Parathyroid adenoma (tissue), 2 donors: ENCODE results near the gene GSTK1.

ENCODE experiments used
- H2AFZ ChIP-seq: fragments of 300-600 bp; sonication (generic); one replicate; pipeline ENCODE4 v1.7.0; 2017; ENCODE audit warnings: antibody characterized with exemption, mild to moderate bottlenecking
- H3K27ac ChIP-seq: fragments of 300-600 bp; sonication (generic); one replicate; pipeline ENCODE4 v1.7.0; 2017
- H3K27me3 ChIP-seq: fragments of 300-600 bp; sonication (generic); one replicate; pipeline ENCODE4 v1.7.0; 2017; ENCODE audit warnings: low read length; ENCODE audit not compliant: control insufficient read depth, insufficient read depth
- H3K36me3 ChIP-seq: fragments of 300-600 bp; sonication (generic); one replicate; pipeline ENCODE4 v1.7.0; 2017; ENCODE audit warnings: low read length; ENCODE audit not compliant: control insufficient read depth, insufficient read depth
- H3K4me1 ChIP-seq: fragments of 300-600 bp; sonication (generic); one replicate; pipeline ENCODE4 v1.7.0; 2017; ENCODE audit warnings: control low read depth
- H3K4me2 ChIP-seq: fragments of 300-600 bp; sonication (generic); one replicate; pipeline ENCODE4 v1.7.0; 2017; ENCODE audit warnings: low read length
- H3K4me3 ChIP-seq: fragments of 300-600 bp; sonication (generic); one replicate; pipeline ENCODE4 v1.7.0; 2017; ENCODE audit warnings: low read depth, low read length
- H3K79me2 ChIP-seq: fragments of 300-600 bp; sonication (generic); one replicate; pipeline ENCODE4 v1.7.0; 2017; ENCODE audit warnings: control low read depth
- H3K9ac ChIP-seq: fragments of 300-600 bp; sonication (generic); one replicate; pipeline ENCODE4 v1.7.0; 2017; ENCODE audit warnings: mild to moderate bottlenecking
- H3K9me3 ChIP-seq: fragments of 300-600 bp; sonication (generic); one replicate; pipeline ENCODE4 v1.7.0; 2017; ENCODE audit warnings: low read length; ENCODE audit not compliant: control insufficient read depth
- CTCF ChIP-seq: fragments of 300-600 bp; sonication (generic); IDR thresholded peaks from one replicate; pipeline ENCODE4 v1.7.0; 2017; ENCODE audit warnings: antibody characterized with exemption, mild to moderate bottlenecking
- donor health status: primary hyperparathyroidism.

GSTK1 gene

GRCh38 chr7:143285806-143286521, 22.7 kb downstream of the GSTK1 start:
- H3K4me1 ChIP-seq: peaks cover 7% of the 10 kb centered on the region
- no peaks in the 10 kb centered on the region for H3K36me3 ChIP-seq
- H3K4me3 ChIP-seq: no peak overlapping the region
- no peaks in the 10 kb centered on the region for H3K9me3 ChIP-seq
- H3K79me2 ChIP-seq: no peaks in the 10 kb centered on the region
- H3K27ac ChIP-seq: no peak overlapping the region
- no peaks in the 10 kb centered on the region for H3K27me3 ChIP-seq
- no peak overlapping the region for H3K4me2 ChIP-seq
- H2AFZ ChIP-seq: peak overlapping the region; percentile 71
- no peak overlapping the region for H3K9ac ChIP-seq
- no peak for TF ChIP-seq CTCF

GRCh38 chr7:143286522-143286890, 23.3 kb downstream of the GSTK1 start:
- Histone ChIP-seq H3K9ac (no peak overlapping the region), H3K36me3 (no peaks in the 10 kb centered on the region), H3K4me3 (no peak overlapping the region), H3K4me2 (no peak overlapping the region), H3K9me3 (no peaks in the 10 kb centered on the region), H3K27me3 (no peaks in the 10 kb centered on the region), H3K27ac (no peak overlapping the region), H3K4me1 (peaks cover 7% of the 10 kb centered on the region), H2AFZ (no peak overlapping the region), H3K79me2 (no peaks in the 10 kb centered on the region)
- no peak for TF ChIP-seq CTCF

GRCh38 chr7:143287339-143287934, 24.2 kb downstream of the GSTK1 start:
- Histone ChIP-seq H3K79me2 (no peaks in the 10 kb centered on the region), H3K27ac (peak overlapping the region; percentile 63), H3K4me2 (peak overlapping the region; percentile 83), H3K4me3 (peak overlapping the region; percentile 79), H3K27me3 (no peaks in the 10 kb centered on the region), H3K9ac (no peak overlapping the region), H3K36me3 (no peaks in the 10 kb centered on the region), H3K9me3 (no peaks in the 10 kb centered on the region), H2AFZ (peak overlapping the region; percentile 97), H3K4me1 (peaks cover 7% of the 10 kb centered on the region)
- TF ChIP-seq CTCF: no peak

GRCh38 chr7:143287935-143288826, 24.9 kb downstream of the GSTK1 start, which contains the start of gene CASP2:
CASP2 (plus strand) TSS chr7:143288351; CDS start chr7:143288456, 105 bp downstream.
- peak within 1 kb of the TSS; percentile 79 for H3K4me3 ChIP-seq
- no peaks in the 10 kb centered on the region for H3K27me3 ChIP-seq
- H3K9ac ChIP-seq: peak within 1 kb of the TSS; percentile 70
- TF ChIP-seq CTCF: peak; percentile 46
- peak within 1 kb of the TSS; percentile 83 for H3K4me2 ChIP-seq
- H3K36me3 ChIP-seq: no peaks in the 10 kb centered on the region
- no peaks in the 10 kb centered on the region for H3K9me3 ChIP-seq
- H2AFZ ChIP-seq: peak within 1 kb of the TSS; percentile 97
- peak within 1 kb of the TSS; percentile 79 for H3K27ac ChIP-seq
- no peaks in the 10 kb centered on the region for H3K79me2 ChIP-seq
- peaks cover 7% of the 10 kb centered on the region for H3K4me1 ChIP-seq
